Colonic mucosa (tissue), 4 donors: ENCODE data around the gene ABL1. TPM values are rescaled to one million over a fixed set of nuclear protein-coding genes. Genes with fewer than 3 reads are reported as not detected.

Experiments used
- DNase-seq: peaks from one replicate; pipeline ENCODE4 v3.0.0-alpha.2; 2020
- H3K27ac ChIP-seq: fragments of 200-600 bp; one replicate; pipeline ENCODE4 v1.8.0; 2021
- H3K27me3 ChIP-seq: fragments of 200-600 bp; one replicate; pipeline ENCODE4 v1.8.0; 2021
- H3K36me3 ChIP-seq: fragments of 200-600 bp; one replicate; pipeline ENCODE4 v1.8.0; 2021
- H3K4me1 ChIP-seq: fragments of 200-600 bp; one replicate; pipeline ENCODE4 v1.8.0; 2021; ENCODE audit warnings: mild to moderate bottlenecking
- H3K4me3 ChIP-seq: fragments of 200-600 bp; one replicate; pipeline ENCODE4 v1.8.0; 2021
- H3K9ac ChIP-seq, 2 donors: one replicate each; pipeline ENCODE4 v1.7.0; 2013; ENCODE audit warnings: control low read depth in 2 of 2, low read depth in 2 of 2, low read length in 2 of 2
- H3K9me3 ChIP-seq: fragments of 200-600 bp; one replicate; pipeline ENCODE4 v1.8.0; 2021
- CTCF ChIP-seq: fragments of 200-600 bp; IDR thresholded peaks from one replicate; pipeline ENCODE4 v1.8.0; 2022; ENCODE audit warnings: antibody characterized with exemption, mild to moderate bottlenecking
- intact Hi-C: fragments of 100-400 bp; cut with DNase I; formaldehyde crosslinking; loops from one replicate; pipeline ENCODE4 v1.14.1; 2022
- total RNA-seq, 2 donors: library from RNA; stranded (reverse); fragmentation: NEBNext Ultra II Directional in 1 of 2; extraction: Animal tissue kit (Norgen Biotek cat#: 25700) in 1 of 2; gene quantifications; one replicate each; pipeline ENCODE4 v1.2.1, GENCODE V29; 2021
- donor health status: healthy.
- donor health status: DM: no; HTN: no; CAD: no.
- donor health status: DM: no; HTN: no; CAD: no.

Gene ABL1
- total RNA-seq, 2 donors from 2014 or later = 86.0 to 97.9 TPM

GRCh38 chr9:130837002-130837511 lies 2.0 kb downstream of the ABL1 start:
- peak; percentile 51 for DNase-seq
- Histone ChIP-seq H3K36me3 (no peaks in the 10 kb centered on the region), H3K27me3 (no peaks in the 10 kb centered on the region), H3K27ac (peak overlapping the region; percentile 94), H3K9me3 (no peaks in the 10 kb centered on the region), H3K9ac (peak overlapping the region in 1 of 2 donors; percentile 84), H3K4me1 (peaks cover 1% of the 10 kb centered on the region), H3K4me3 (peak overlapping the region; percentile 63)
- no peak for TF ChIP-seq CTCF
- intact Hi-C loops = no loop called here

GRCh38 chr9:130837643-130838042 lies 2.6 kb downstream of the ABL1 start:
- Histone ChIP-seq H3K36me3 (no peaks in the 10 kb centered on the region), H3K4me1 (peaks cover 7% of the 10 kb centered on the region), H3K4me3 (no peak overlapping the region), H3K9me3 (no peaks in the 10 kb centered on the region), H3K27ac (no peak overlapping the region), H3K27me3 (no peaks in the 10 kb centered on the region), H3K9ac (peak overlapping the region; percentile 13 to 16)
- DNase-seq = no peak
- intact Hi-C loops = no loop called here
- no peak for TF ChIP-seq CTCF

GRCh38 chr9:130839132-130840111 lies 4.4 kb downstream of the ABL1 start:
- no peak overlapping the region for H3K4me3 ChIP-seq
- intact Hi-C loops = no loop called here
- no peaks in the 10 kb centered on the region for H3K9me3 ChIP-seq
- TF ChIP-seq CTCF = no peak
- H3K27me3 ChIP-seq = no peaks in the 10 kb centered on the region
- H3K36me3 ChIP-seq = no peaks in the 10 kb centered on the region
- DNase-seq = no peak
- H3K27ac ChIP-seq = peak overlapping the region; percentile 4
- H3K4me1 ChIP-seq = peaks cover 7% of the 10 kb centered on the region
- H3K9ac ChIP-seq = no peak overlapping the region

DNA sequence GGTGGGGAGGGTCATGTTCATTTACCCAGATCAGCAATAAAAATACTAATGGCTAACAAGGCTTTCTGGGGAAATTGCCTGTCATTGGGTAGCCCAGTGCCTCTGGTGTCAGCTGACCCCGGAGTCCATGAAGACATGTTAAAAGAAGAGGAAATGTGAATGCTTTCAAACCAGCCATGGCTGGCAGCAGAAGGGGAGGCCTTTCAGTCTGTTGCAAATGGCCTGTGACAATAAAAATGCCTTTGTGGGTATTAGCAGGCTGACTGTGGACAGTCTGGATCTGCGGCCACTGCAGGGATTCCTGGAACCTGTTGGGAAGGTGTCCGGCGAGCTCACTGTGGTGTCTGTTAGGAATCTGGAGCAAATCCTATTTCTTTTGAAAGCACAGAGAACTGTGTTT lies 7.5 kb downstream of the ABL1 start:
- no peaks in the 10 kb centered on the region for H3K9me3 ChIP-seq
- H3K36me3 ChIP-seq = no peaks in the 10 kb centered on the region
- no peak for TF ChIP-seq CTCF
- H3K9ac ChIP-seq = no peak overlapping the region
- DNase-seq = no peak
- intact Hi-C loops = no loop called here
- H3K27me3 ChIP-seq = no peaks in the 10 kb centered on the region
- H3K4me3 ChIP-seq = no peak overlapping the region
- H3K27ac ChIP-seq = peak overlapping the region; percentile 14
- H3K4me1 ChIP-seq = peaks cover 7% of the 10 kb centered on the region

- H3K4me3 ChIP-seq = no peak overlapping the region
- intact Hi-C loops = no loop called here
- DNase-seq = no peak
- peak overlapping the region in 1 of 2 donors; percentile 20 for H3K9ac ChIP-seq
- TF ChIP-seq CTCF = no peak
- H3K27me3 ChIP-seq = no peaks in the 10 kb centered on the region
- no peaks in the 10 kb centered on the region for H3K9me3 ChIP-seq
- H3K27ac ChIP-seq = peak overlapping the region; percentile 46
- peaks cover 7% of the 10 kb centered on the region for H3K4me1 ChIP-seq
- no peaks in the 10 kb centered on the region for H3K36me3 ChIP-seq
These were observed 8.2 kb downstream of the ABL1 start for GRCh38 chr9:130843049-130843908.
